WTC11 (cell line): ENCODE results near the gene IFIT5. TPM values are rescaled to one million over a fixed set of nuclear protein-coding genes. Genes with fewer than 3 reads are reported as not detected.

Source experiments
- ATAC-seq: fragments of 200-7000 bp; cut with Tn5 transposase; 2 replicates; pipeline ENCODE4 v1.10.0; 2021; ENCODE audit warnings: mild to moderate bottlenecking, moderate library complexity
- CTCF ChIA-PET: fragments of 300-600 bp; sonication (Branson Sonifier 250); formaldehyde crosslinking; loops from one replicate; lab custom pipeline; 2021; ENCODE audit warnings: antibody characterized with exemption; lab: Charles Lee
- POLR2A ChIA-PET: fragments of 350-600 bp; sonication (Branson Sonifier 250); formaldehyde crosslinking; loops from one replicate; lab custom pipeline; 2021; ENCODE audit warnings: antibody characterized with exemption; lab: Charles Lee
- DNase-seq: peaks from one replicate; pipeline ENCODE4 v3.0.0; 2021; ENCODE audit warnings: low spot score
- H3K27ac Mint-ChIP-seq: 2 replicates; pipeline ENCODE4 v1.8.0; 2021; ENCODE audit warnings: mixed read lengths
- H3K27me3 Mint-ChIP-seq: 2 replicates; pipeline ENCODE4 v1.8.0; 2021; ENCODE audit warnings: low read depth, mild to moderate bottlenecking, moderate library complexity, mixed read lengths
- H3K36me3 Mint-ChIP-seq: 2 replicates; pipeline ENCODE4 v1.8.0; 2021; ENCODE audit warnings: mixed read lengths
- H3K4me1 Mint-ChIP-seq: 2 replicates; pipeline ENCODE4 v1.8.0; 2022; ENCODE audit warnings: mixed read lengths
- H3K4me3 Mint-ChIP-seq: 2 replicates; pipeline ENCODE4 v1.8.0; 2021; ENCODE audit warnings: mild to moderate bottlenecking, moderate library complexity, mixed read lengths
- H3K9me3 Mint-ChIP-seq: 2 replicates; pipeline ENCODE4 v1.8.0; 2021; ENCODE audit warnings: mixed read lengths
- ATF6 ChIP-seq: sonication (generic); formaldehyde crosslinking; IDR thresholded peaks from 2 replicates; pipeline ENCODE4 v1.8.1; 2023; ENCODE audit warnings: mild to moderate bottlenecking, missing genetic modification reagents
- FOXK1 ChIP-seq: sonication (generic); formaldehyde crosslinking; IDR thresholded peaks from 2 replicates; pipeline ENCODE4 v1.8.0; 2022; ENCODE audit warnings: mild to moderate bottlenecking, moderate library complexity, missing genetic modification reagents
- FOXP1 ChIP-seq: sonication (generic); formaldehyde crosslinking; IDR thresholded peaks from 2 replicates; pipeline ENCODE4 v1.8.0; 2022; ENCODE audit warnings: missing genetic modification reagents, mild to moderate bottlenecking, moderate library complexity, borderline replicate concordance
- IRF1 ChIP-seq: sonication (generic); formaldehyde crosslinking; IDR thresholded peaks from 2 replicates; pipeline ENCODE4 v1.8.0; 2023; ENCODE audit warnings: missing genetic modification reagents
- NFE2L1 ChIP-seq: sonication (generic); formaldehyde crosslinking; IDR thresholded peaks from 2 replicates; pipeline ENCODE4 v1.8.1; 2023; ENCODE audit warnings: missing genetic modification reagents
- NR3C1 ChIP-seq: sonication (generic); formaldehyde crosslinking; conservative IDR thresholded peaks from 2 replicates; pipeline ENCODE4 v1.8.1; 2023; ENCODE audit warnings: low read depth, mild to moderate bottlenecking, missing genetic modification reagents
- OVOL2 ChIP-seq: fragments of 250-450 bp; sonication (Bioruptor Pico); IDR thresholded peaks from 2 replicates; pipeline ENCODE4 v1.9.0; 2021; ENCODE audit warnings: mild to moderate bottlenecking, borderline replicate concordance
- RELA ChIP-seq: sonication (generic); formaldehyde crosslinking; IDR thresholded peaks from 2 replicates; pipeline ENCODE4 v1.8.1; 2022; ENCODE audit warnings: missing genetic modification reagents, mild to moderate bottlenecking, borderline replicate concordance
- SMAD3 ChIP-seq: sonication (generic); formaldehyde crosslinking; IDR thresholded peaks from 2 replicates; pipeline ENCODE4 v1.8.0; 2022; ENCODE audit warnings: missing genetic modification reagents, mild to moderate bottlenecking, borderline replicate concordance
- TEAD4 ChIP-seq: sonication (generic); formaldehyde crosslinking; IDR thresholded peaks from 2 replicates; pipeline ENCODE4 v1.8.0; 2022; ENCODE audit warnings: mild to moderate bottlenecking, missing genetic modification reagents
- ZNF138 ChIP-seq: sonication (generic); formaldehyde crosslinking; conservative IDR thresholded peaks from 2 replicates; pipeline ENCODE4 v1.8.1; 2022; ENCODE audit warnings: mild to moderate bottlenecking, moderate library complexity, missing genetic modification reagents
- ZNF263 ChIP-seq: sonication (generic); formaldehyde crosslinking; IDR thresholded peaks from 2 replicates; pipeline ENCODE4 v1.8.1; 2022; ENCODE audit warnings: low read depth, mild to moderate bottlenecking, moderate library complexity, missing genetic modification reagents
- ZNF281 ChIP-seq: sonication (generic); formaldehyde crosslinking; IDR thresholded peaks from 2 replicates; pipeline ENCODE4 v1.8.0; 2023; ENCODE audit warnings: mild to moderate bottlenecking, missing genetic modification reagents
- ZNF317 ChIP-seq: sonication (generic); formaldehyde crosslinking; IDR thresholded peaks from 2 replicates; pipeline ENCODE4 v1.8.1; 2023; ENCODE audit warnings: low read depth, mild to moderate bottlenecking, moderate library complexity, missing genetic modification reagents, borderline replicate concordance
- ZNF396 ChIP-seq: fragments of 250-450 bp; sonication (Bioruptor Pico); IDR thresholded peaks from 2 replicates; pipeline ENCODE4 v1.8.0; 2021; ENCODE audit warnings: mild to moderate bottlenecking, moderate library complexity, borderline replicate concordance
- total RNA-seq: library from RNA; stranded (reverse); gene quantifications from 3 replicates; pipeline ENCODE4 v1.2.3, GENCODE V29; 2021
- TF ChIP-seq, protein P1 (sequence below): sonication (generic); formaldehyde crosslinking; IDR thresholded peaks from 2 replicates; pipeline ENCODE4 v1.8.0; 2022; ENCODE audit warnings: missing genetic modification reagents
- TF ChIP-seq, protein P2 (sequence below): sonication (generic); formaldehyde crosslinking; IDR thresholded peaks from 2 replicates; pipeline ENCODE4 v1.8.0; 2022; ENCODE audit warnings: mild to moderate bottlenecking, missing genetic modification reagents
- TF ChIP-seq, protein P3 (sequence below): sonication (generic); formaldehyde crosslinking; IDR thresholded peaks from 2 replicates; pipeline ENCODE4 v1.8.0; 2022; ENCODE audit warnings: mild to moderate bottlenecking, missing genetic modification reagents
- TF ChIP-seq, protein P4 (sequence below): sonication (generic); formaldehyde crosslinking; IDR thresholded peaks from 2 replicates; pipeline ENCODE4 v1.8.1; 2023; ENCODE audit warnings: mild to moderate bottlenecking, missing genetic modification reagents, borderline replicate concordance

Gene IFIT5
- total RNA-seq, 1 experiment from 2014 or later: 2.0 TPM

DNA sequence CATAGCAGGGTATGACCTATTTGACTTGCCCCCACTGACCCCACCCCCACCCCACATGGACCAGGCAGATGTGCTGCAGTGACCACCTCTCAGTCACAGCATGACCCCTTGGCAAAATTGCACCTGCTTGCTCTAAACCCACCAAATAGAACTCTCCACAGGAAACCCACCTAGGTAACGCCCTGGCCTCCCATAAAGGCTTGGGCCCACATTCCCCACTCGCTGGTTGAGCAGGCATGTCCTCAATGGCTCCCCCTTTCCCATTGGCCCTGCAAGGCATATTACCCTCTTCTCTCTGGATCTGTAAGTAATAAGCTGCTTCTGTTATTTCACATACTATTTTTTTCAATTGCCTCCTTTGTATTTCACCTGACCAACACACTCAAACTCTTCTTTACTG, 19.2 kb upstream of the IFIT5 start:
- Mint-ChIP-seq H3K27ac (no peak overlapping the region), H3K27me3 (no peaks in the 10 kb centered on the region), H3K4me1 (peaks cover 12% of the 10 kb centered on the region)
- CTCF ChIA-PET: no interaction called here
- TF ChIP-seq FOXK1 (CRISPR knock-in tag) (no peak), OVOL2 (CRISPR knock-in tag) (no peak), SMAD3 (CRISPR knock-in tag) (no peak), TEAD4 (CRISPR knock-in tag) (no peak), ZNF281 (CRISPR knock-in tag) (no peak), IRF1 (CRISPR knock-in tag) (no peak)
- TF ChIP-seq, protein P1, sequence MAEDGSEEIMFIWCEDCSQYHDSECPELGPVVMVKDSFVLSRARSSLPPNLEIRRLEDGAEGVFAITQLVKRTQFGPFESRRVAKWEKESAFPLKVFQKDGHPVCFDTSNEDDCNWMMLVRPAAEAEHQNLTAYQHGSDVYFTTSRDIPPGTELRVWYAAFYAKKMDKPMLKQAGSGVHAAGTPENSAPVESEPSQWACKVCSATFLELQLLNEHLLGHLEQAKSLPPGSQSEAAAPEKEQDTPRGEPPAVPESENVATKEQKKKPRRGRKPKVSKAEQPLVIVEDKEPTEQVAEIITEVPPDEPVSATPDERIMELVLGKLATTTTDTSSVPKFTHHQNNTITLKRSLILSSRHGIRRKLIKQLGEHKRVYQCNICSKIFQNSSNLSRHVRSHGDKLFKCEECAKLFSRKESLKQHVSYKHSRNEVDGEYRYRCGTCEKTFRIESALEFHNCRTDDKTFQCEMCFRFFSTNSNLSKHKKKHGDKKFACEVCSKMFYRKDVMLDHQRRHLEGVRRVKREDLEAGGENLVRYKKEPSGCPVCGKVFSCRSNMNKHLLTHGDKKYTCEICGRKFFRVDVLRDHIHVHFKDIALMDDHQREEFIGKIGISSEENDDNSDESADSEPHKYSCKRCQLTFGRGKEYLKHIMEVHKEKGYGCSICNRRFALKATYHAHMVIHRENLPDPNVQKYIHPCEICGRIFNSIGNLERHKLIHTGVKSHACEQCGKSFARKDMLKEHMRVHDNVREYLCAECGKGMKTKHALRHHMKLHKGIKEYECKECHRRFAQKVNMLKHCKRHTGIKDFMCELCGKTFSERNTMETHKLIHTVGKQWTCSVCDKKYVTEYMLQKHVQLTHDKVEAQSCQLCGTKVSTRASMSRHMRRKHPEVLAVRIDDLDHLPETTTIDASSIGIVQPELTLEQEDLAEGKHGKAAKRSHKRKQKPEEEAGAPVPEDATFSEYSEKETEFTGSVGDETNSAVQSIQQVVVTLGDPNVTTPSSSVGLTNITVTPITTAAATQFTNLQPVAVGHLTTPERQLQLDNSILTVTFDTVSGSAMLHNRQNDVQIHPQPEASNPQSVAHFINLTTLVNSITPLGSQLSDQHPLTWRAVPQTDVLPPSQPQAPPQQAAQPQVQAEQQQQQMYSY: no peak
- TF ChIP-seq, protein P2, sequence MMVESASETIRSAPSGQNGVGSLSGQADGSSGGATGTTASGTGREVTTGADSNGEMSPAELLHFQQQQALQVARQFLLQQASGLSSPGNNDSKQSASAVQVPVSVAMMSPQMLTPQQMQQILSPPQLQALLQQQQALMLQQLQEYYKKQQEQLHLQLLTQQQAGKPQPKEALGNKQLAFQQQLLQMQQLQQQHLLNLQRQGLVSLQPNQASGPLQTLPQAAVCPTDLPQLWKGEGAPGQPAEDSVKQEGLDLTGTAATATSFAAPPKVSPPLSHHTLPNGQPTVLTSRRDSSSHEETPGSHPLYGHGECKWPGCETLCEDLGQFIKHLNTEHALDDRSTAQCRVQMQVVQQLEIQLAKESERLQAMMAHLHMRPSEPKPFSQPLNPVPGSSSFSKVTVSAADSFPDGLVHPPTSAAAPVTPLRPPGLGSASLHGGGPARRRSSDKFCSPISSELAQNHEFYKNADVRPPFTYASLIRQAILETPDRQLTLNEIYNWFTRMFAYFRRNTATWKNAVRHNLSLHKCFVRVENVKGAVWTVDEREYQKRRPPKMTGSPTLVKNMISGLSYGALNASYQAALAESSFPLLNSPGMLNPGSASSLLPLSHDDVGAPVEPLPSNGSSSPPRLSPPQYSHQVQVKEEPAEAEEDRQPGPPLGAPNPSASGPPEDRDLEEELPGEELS (CRISPR knock-in tag): no peak
- TF ChIP-seq, protein P3, sequence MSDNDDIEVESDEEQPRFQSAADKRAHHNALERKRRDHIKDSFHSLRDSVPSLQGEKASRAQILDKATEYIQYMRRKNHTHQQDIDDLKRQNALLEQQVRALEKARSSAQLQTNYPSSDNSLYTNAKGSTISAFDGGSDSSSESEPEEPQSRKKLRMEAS (CRISPR knock-in tag): no peak
- TF ChIP-seq, all 79 proteins: peak for 0
- no peak overlapping the region for H3K4me3 Mint-ChIP-seq
- H3K9me3 Mint-ChIP-seq: peaks cover 34% of the 10 kb centered on the region
- ATAC-seq (no peak), DNase-seq (no peak)
- POLR2A ChIA-PET: no interaction called here
- peaks cover 20% of the 10 kb centered on the region for H3K36me3 Mint-ChIP-seq

- H3K4me3 Mint-ChIP-seq: no peak overlapping the region
- POLR2A ChIA-PET: no interaction called here
- TF ChIP-seq FOXP1 (CRISPR knock-in tag): no peak
- no peak for TF ChIP-seq ATF6 (CRISPR knock-in tag)
- TF ChIP-seq ZNF396 (CRISPR knock-in tag): no peak
- TF ChIP-seq ZNF317 (CRISPR knock-in tag): no peak
- TF ChIP-seq NR3C1 (CRISPR knock-in tag): no peak
- TF ChIP-seq, protein P4, sequence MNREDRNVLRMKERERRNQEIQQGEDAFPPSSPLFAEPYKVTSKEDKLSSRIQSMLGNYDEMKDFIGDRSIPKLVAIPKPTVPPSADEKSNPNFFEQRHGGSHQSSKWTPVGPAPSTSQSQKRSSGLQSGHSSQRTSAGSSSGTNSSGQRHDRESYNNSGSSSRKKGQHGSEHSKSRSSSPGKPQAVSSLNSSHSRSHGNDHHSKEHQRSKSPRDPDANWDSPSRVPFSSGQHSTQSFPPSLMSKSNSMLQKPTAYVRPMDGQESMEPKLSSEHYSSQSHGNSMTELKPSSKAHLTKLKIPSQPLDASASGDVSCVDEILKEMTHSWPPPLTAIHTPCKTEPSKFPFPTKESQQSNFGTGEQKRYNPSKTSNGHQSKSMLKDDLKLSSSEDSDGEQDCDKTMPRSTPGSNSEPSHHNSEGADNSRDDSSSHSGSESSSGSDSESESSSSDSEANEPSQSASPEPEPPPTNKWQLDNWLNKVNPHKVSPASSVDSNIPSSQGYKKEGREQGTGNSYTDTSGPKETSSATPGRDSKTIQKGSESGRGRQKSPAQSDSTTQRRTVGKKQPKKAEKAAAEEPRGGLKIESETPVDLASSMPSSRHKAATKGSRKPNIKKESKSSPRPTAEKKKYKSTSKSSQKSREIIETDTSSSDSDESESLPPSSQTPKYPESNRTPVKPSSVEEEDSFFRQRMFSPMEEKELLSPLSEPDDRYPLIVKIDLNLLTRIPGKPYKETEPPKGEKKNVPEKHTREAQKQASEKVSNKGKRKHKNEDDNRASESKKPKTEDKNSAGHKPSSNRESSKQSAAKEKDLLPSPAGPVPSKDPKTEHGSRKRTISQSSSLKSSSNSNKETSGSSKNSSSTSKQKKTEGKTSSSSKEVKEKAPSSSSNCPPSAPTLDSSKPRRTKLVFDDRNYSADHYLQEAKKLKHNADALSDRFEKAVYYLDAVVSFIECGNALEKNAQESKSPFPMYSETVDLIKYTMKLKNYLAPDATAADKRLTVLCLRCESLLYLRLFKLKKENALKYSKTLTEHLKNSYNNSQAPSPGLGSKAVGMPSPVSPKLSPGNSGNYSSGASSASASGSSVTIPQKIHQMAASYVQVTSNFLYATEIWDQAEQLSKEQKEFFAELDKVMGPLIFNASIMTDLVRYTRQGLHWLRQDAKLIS (CRISPR knock-in tag): no peak
- TF ChIP-seq ZNF263 (CRISPR knock-in tag): no peak
- no peak for TF ChIP-seq NFE2L1 (CRISPR knock-in tag)
- no peak for TF ChIP-seq ZNF138 (CRISPR knock-in tag)
- TF ChIP-seq RELA (CRISPR knock-in tag): no peak
Measured at GRCh38 chr10:89398003-89398749, 16.2 kb upstream of the IFIT5 start.

More at GRCh38 chr10:89398003-89398749, 16.2 kb upstream of the IFIT5 start:
- H3K9me3 Mint-ChIP-seq: peaks cover 34% of the 10 kb centered on the region
- DNase-seq: no peak
- no peak overlapping the region for H3K27ac Mint-ChIP-seq
- peaks cover under 1% of the 10 kb centered on the region for H3K4me1 Mint-ChIP-seq
- no peak for ATAC-seq
- peaks cover 20% of the 10 kb centered on the region for H3K36me3 Mint-ChIP-seq
- CTCF ChIA-PET: no interaction called here
- H3K27me3 Mint-ChIP-seq: no peaks in the 10 kb centered on the region
